HepG2 (cell line): ENCODE measurements around the gene GFPT2. TPM values are rescaled to one million over a fixed set of nuclear protein-coding genes. Genes with fewer than 3 reads are reported as not detected.

Experiments
- BORCS8-MEF2B ChIP-seq: sonication (generic); formaldehyde crosslinking; IDR thresholded peaks from 2 replicates; pipeline ENCODE4 v1.8.0; 2022; ENCODE audit warnings: mild to moderate bottlenecking, missing genetic modification reagents
- CBX1 ChIP-seq: IDR thresholded peaks from one replicate; pipeline ENCODE4 v1.6.1; 2016; ENCODE audit warnings: antibody characterized with exemption, low read depth
- CREB1 ChIP-seq, 2 experiments: fragments of 450-650 bp in 1 of 2; IDR thresholded peaks; 2 replicates each; pipeline ENCODE4 v1.6.1; 2016 to 2017; ENCODE audit warnings: control low read depth in 1 of 2, mild to moderate bottlenecking in 1 of 2, missing compliant biosample characterization in 1 of 2, missing genetic modification characterization in 1 of 2
- ELF3 ChIP-seq: IDR thresholded peaks from 2 replicates; pipeline ENCODE4 v1.6.1; 2016; ENCODE audit warnings: missing genetic modification reagents, missing compliant biosample characterization
- GLI4 ChIP-seq: sonication (generic); formaldehyde crosslinking; IDR thresholded peaks from 2 replicates; pipeline ENCODE4 v1.5.1; 2020; ENCODE audit warnings: missing genetic modification reagents, mild to moderate bottlenecking, moderate library complexity, borderline replicate concordance
- HMGA1 ChIP-seq: sonication (generic); formaldehyde crosslinking; conservative IDR thresholded peaks from 2 replicates; pipeline ENCODE4 v1.4.0; 2020; ENCODE audit warnings: missing genetic modification reagents
- IKZF4 ChIP-seq: sonication (generic); formaldehyde crosslinking; IDR thresholded peaks from 2 replicates; pipeline ENCODE4 v1.5.1; 2020; ENCODE audit warnings: borderline replicate concordance, mild to moderate bottlenecking, low read depth, missing genetic modification reagents; ENCODE audit errors: not compliant biosample characterization
- KDM1A ChIP-seq: IDR thresholded peaks from 2 replicates; pipeline ENCODE4 v1.6.1; 2016; ENCODE audit warnings: missing compliant biosample characterization
- KLF11 ChIP-seq: IDR thresholded peaks from 2 replicates; pipeline ENCODE4 v1.6.1; 2016; ENCODE audit warnings: missing compliant biosample characterization
- NFYB ChIP-seq: sonication (generic); formaldehyde crosslinking; IDR thresholded peaks from 2 replicates; pipeline ENCODE4 v1.4.0; 2020; ENCODE audit warnings: missing genetic modification reagents
- POLR2AphosphoS2 ChIP-seq: IDR thresholded peaks from 2 replicates; pipeline ENCODE4 v1.6.1; 2011; ENCODE audit warnings: low read depth, low read length, improper control_type of control experiment
- PRMT3 ChIP-seq: sonication (generic); formaldehyde crosslinking; IDR thresholded peaks from 2 replicates; pipeline ENCODE4 v1.8.1; 2022; ENCODE audit warnings: low read depth, mild to moderate bottlenecking, moderate library complexity, missing genetic modification reagents, borderline replicate concordance
- RBAK ChIP-seq: sonication (generic); formaldehyde crosslinking; IDR thresholded peaks from 2 replicates; pipeline ENCODE4 v1.5.1; 2020; ENCODE audit warnings: mild to moderate bottlenecking, missing genetic modification reagents
- REXO4 ChIP-seq: sonication (generic); formaldehyde crosslinking; IDR thresholded peaks from 2 replicates; pipeline ENCODE4 v1.8.0; 2022; ENCODE audit warnings: missing genetic modification reagents, mild to moderate bottlenecking, borderline replicate concordance
- RNF2 ChIP-seq: fragments of 450-650 bp; conservative IDR thresholded peaks from 2 replicates; pipeline ENCODE4 v1.6.1; 2016; ENCODE audit warnings: low read depth
- SNRNP70 ChIP-seq: fragments of 200-400 bp; formaldehyde crosslinking; IDR thresholded peaks from 2 replicates; pipeline ENCODE4 v1.6.1; 2017; ENCODE audit warnings: mild to moderate bottlenecking, low read depth, low read length, moderate library complexity
- SRSF9 ChIP-seq: fragments of 200-400 bp; formaldehyde crosslinking; IDR thresholded peaks from 2 replicates; pipeline ENCODE4 v1.6.1; 2018; ENCODE audit warnings: borderline replicate concordance, mild to moderate bottlenecking, low read depth, low read length; ENCODE audit not compliant: insufficient read depth, poor library complexity, severe bottlenecking
- SSRP1 ChIP-seq: IDR thresholded peaks from 2 replicates; pipeline ENCODE4 v1.6.1; 2016; ENCODE audit warnings: control low read depth
- TBX2 ChIP-seq: sonication (generic); formaldehyde crosslinking; IDR thresholded peaks from 2 replicates; pipeline ENCODE4 v1.5.0; 2020; ENCODE audit warnings: missing genetic modification reagents, mild to moderate bottlenecking, borderline replicate concordance
- YEATS2 ChIP-seq: sonication (generic); formaldehyde crosslinking; IDR thresholded peaks from 2 replicates; pipeline ENCODE4 v1.4.0; 2020; ENCODE audit warnings: missing genetic modification reagents, borderline replicate concordance
- ZBTB42 ChIP-seq: sonication (generic); formaldehyde crosslinking; IDR thresholded peaks from 2 replicates; pipeline ENCODE4 v1.5.0; 2020; ENCODE audit warnings: mild to moderate bottlenecking, missing genetic modification reagents
- ZFP36L1 ChIP-seq: sonication (generic); formaldehyde crosslinking; IDR thresholded peaks from 2 replicates; pipeline ENCODE4 v1.8.0; 2022; ENCODE audit warnings: mild to moderate bottlenecking, missing genetic modification reagents, moderate library complexity
- ZNF235 ChIP-seq: sonication (generic); formaldehyde crosslinking; IDR thresholded peaks from 2 replicates; pipeline ENCODE4 v1.8.1; 2023; ENCODE audit warnings: mild to moderate bottlenecking, missing genetic modification reagents, borderline replicate concordance
- ZNF24 ChIP-seq: fragments of 450-650 bp; IDR thresholded peaks from 2 replicates; pipeline ENCODE4 v1.6.1; 2017; ENCODE audit warnings: antibody characterized with exemption, mild to moderate bottlenecking
- ZNF382 ChIP-seq: sonication (generic); formaldehyde crosslinking; IDR thresholded peaks from 2 replicates; pipeline ENCODE4 v1.5.0; 2020; ENCODE audit warnings: missing genetic modification reagents, mild to moderate bottlenecking, borderline replicate concordance
- ZNF564 ChIP-seq: sonication (generic); formaldehyde crosslinking; IDR thresholded peaks from 2 replicates; pipeline ENCODE4 v1.8.1; 2023; ENCODE audit warnings: mild to moderate bottlenecking, missing genetic modification reagents
- ZNF629 ChIP-seq: sonication (generic); formaldehyde crosslinking; conservative IDR thresholded peaks from 2 replicates; pipeline ENCODE4 v1.5.0; 2020; ENCODE audit warnings: missing genetic modification reagents
- ZNF674 ChIP-seq: sonication (generic); formaldehyde crosslinking; IDR thresholded peaks from 2 replicates; pipeline ENCODE4 v1.5.0; 2020; ENCODE audit warnings: low read depth, mild to moderate bottlenecking, missing genetic modification reagents
- ZNF713 ChIP-seq: sonication (generic); formaldehyde crosslinking; IDR thresholded peaks from 2 replicates; pipeline ENCODE4 v1.4.0; 2020; ENCODE audit warnings: mild to moderate bottlenecking, missing genetic modification reagents
- polyA plus RNA-seq, 8 experiments: library from polyadenylated mRNA; depleted of rRNA in 3 of 8; stranded (reverse) in 7 of 8; unstranded in 1 of 8; fragments of >200 nt; fragmentation: Illumina TruSeq in 4 of 8; extraction: Trizol in 4 of 8; gene quantifications; 2 replicates each; pipeline versions ENCODE4 v1.2.1 to v1.2.3, GENCODE V29; 2011 to 2016; ENCODE audit warnings: low read depth in 4 of 8, missing spikeins in 1 of 8, mixed read lengths in 1 of 8; ENCODE audit not compliant: insufficient read depth in 1 of 8
- total RNA-seq, 5 experiments: library from RNA; depleted of rRNA; stranded (reverse); fragments of >200 nt; fragmentation: Illumina TruSeq; extraction: Trizol; gene quantifications; 2 replicates each; pipeline ENCODE4 v1.2.3, GENCODE V29; 2016; ENCODE audit warnings: low read depth in 1 of 5
- TF ChIP-seq, protein P1 (sequence below): sonication (generic); formaldehyde crosslinking; IDR thresholded peaks from 2 replicates; pipeline ENCODE4 v1.4.0; 2020; ENCODE audit warnings: mild to moderate bottlenecking, missing genetic modification reagents

Gene GFPT2
- total and polyA plus RNA-seq, 2 of the 13 experiments (the other 11 are each of a cell fraction or from before 2014, with no cell fraction given) = 0.18 TPM

DNA sequence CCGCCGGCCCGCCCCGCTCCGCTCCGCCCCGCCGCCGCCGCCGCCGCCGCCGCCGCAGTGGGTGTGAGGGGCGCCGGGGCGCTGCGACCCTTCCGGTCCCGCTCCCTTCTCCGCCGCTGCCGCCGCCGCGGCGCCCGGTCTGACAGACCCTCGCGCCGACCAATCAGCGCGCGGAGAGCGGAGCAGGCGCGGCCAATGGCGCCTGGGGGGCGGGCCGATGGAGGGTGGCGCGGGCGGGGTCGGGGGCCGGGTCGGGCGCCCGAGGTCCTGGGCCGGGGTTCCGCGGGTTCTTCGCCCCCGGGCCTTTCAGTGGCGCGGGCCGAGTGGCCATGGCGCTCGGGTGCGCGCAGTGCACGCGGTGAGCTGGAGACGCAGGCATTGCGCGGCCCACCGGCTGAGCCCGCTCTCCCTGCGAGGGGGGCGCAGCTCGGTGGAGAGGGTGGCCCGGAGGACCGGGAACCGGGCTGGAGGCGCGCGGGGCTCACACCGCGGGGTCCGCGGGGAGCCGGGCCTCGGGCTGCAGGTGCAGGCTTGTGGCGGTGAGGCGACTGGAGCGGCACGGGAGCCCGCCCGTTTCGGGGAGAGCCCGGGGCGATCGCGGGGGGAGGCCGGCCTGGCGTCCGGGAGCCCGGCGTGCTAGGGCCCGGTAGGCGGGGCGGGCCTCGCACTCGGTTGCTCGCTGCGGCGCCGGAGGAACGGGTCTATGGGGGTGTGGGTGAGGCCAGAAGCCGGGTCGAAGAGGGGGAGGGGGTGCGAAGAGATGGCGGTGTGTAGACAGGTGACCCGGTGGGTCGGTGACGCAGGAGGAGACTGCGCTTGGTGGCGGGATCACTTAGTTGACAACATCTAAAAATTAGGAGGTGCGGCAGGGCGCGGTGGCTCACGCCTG is 60.9 kb downstream of the GFPT2 start, which contains the start of gene MAPK9 (continued):
- TF ChIP-seq, protein P1, sequence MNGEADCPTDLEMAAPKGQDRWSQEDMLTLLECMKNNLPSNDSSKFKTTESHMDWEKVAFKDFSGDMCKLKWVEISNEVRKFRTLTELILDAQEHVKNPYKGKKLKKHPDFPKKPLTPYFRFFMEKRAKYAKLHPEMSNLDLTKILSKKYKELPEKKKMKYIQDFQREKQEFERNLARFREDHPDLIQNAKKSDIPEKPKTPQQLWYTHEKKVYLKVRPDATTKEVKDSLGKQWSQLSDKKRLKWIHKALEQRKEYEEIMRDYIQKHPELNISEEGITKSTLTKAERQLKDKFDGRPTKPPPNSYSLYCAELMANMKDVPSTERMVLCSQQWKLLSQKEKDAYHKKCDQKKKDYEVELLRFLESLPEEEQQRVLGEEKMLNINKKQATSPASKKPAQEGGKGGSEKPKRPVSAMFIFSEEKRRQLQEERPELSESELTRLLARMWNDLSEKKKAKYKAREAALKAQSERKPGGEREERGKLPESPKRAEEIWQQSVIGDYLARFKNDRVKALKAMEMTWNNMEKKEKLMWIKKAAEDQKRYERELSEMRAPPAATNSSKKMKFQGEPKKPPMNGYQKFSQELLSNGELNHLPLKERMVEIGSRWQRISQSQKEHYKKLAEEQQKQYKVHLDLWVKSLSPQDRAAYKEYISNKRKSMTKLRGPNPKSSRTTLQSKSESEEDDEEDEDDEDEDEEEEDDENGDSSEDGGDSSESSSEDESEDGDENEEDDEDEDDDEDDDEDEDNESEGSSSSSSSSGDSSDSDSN = peak; percentile 90; the same call in 1 of the 2 replicates
- TF ChIP-seq KDM1A (peak; percentile 13; the same call in 1 of the 2 replicates), ZNF713 (no peak), ZBTB42 (CRISPR knock-in tag) (no peak; the same call in 1 of the 2 replicates), GLI4 (0 out of 2 replicates have a peak, but pooled peaks have one; percentile 26), YEATS2 (no peak), SNRNP70 (no peak), RNF2 (peak; percentile 47; the same call in 1 of the 2 replicates), ZNF24 (no peak), ZNF382 (CRISPR knock-in tag) (no peak), TBX2 (CRISPR knock-in tag) (peak; percentile 44; the same call in 1 of the 2 replicates), ZNF564 (0 out of 2 replicates have a peak, but pooled peaks have one; percentile 43), ZNF629 (peak; percentile 73), ZNF235 (CRISPR knock-in tag) (no peak), CREB1 (IDR thresholded peaks at IDR 0.05) (no peak), CREB1 (CRISPR knock-in tag; IDR thresholded peaks at IDR 0.05) (no peak), NFYB (CRISPR knock-in tag) (peak; percentile 84), KLF11 (CRISPR knock-in tag) (no peak), POLR2AphosphoS2 (no peak), SRSF9 (no peak), ZFP36L1 (no peak), RBAK (CRISPR knock-in tag) (no peak), ZNF674 (CRISPR knock-in tag) (no peak), PRMT3 (CRISPR knock-in tag) (no peak), ELF3 (CRISPR knock-in tag) (no peak), BORCS8-MEF2B (CRISPR knock-in tag) (no peak; the same call in 1 of the 2 replicates), REXO4 (CRISPR knock-in tag) (no peak), IKZF4 (CRISPR knock-in tag) (peak; percentile 76), HMGA1 (CRISPR knock-in tag) (no peak), CBX1 (no peak), SSRP1 (CRISPR knock-in tag) (no peak)
